ENCODE measurements around the gene ZC3H13. TPM values are rescaled to one million over a fixed set of nuclear protein-coding genes. Genes with fewer than 3 reads are reported as not detected.
A peak's percentile ranks its signal among the peaks of the same experiment; 100 is the strongest.

The ZC3H13 gene
- polyA plus RNA-seq, 1 donor from 2014 or later, result 19.5 TPM

- Histone ChIP-seq H3K9me2 (ENCODE audit: insufficient read depth, low read length) (no peaks in the 10 kb centered on the region), H4K20me1 (ENCODE audit: insufficient read depth) (no peaks in the 10 kb centered on the region), H2AFZ (ENCODE audit: low read depth, low read length) (no peak overlapping the region), H3K27me3 (ENCODE audit: insufficient read depth, low read depth, low read length) (no peaks in the 10 kb centered on the region), H3K4me3 (ENCODE audit: low read length) (no peak overlapping the region), H3F3A (ENCODE audit: insufficient read depth, low read length, poor library complexity, severe bottlenecking) (no peaks in the 10 kb centered on the region), H3K4me2 (ENCODE audit: low read length) (no peak overlapping the region), H3K79me2 (replicated peaks; ENCODE audit: insufficient read depth, low read length) (peaks cover 13% of the 10 kb centered on the region), H3K9me3 (ENCODE audit: low read length) (no peaks in the 10 kb centered on the region), H3K9ac (ENCODE audit: low read length) (no peak overlapping the region), H3K27ac (ENCODE audit: low read length) (no peak overlapping the region), H3K36me3 (ENCODE audit: insufficient read depth, low read length) (peaks cover 4% of the 10 kb centered on the region)
- TF ChIP-seq MXI1 (conservative IDR thresholded peaks at IDR 0.05; ENCODE audit: poor library complexity, severe bottlenecking) (no peak), SMC3 (conservative IDR thresholded peaks at IDR 0.05; ENCODE audit: poor library complexity) (no peak), TAF1 (IDR thresholded peaks at IDR 0.05; ENCODE audit: low read depth) (no peak), EZH2 (IDR thresholded peaks at IDR 0.05; ENCODE audit: borderline replicate concordance, insufficient read depth, low read length, poor library complexity, severe bottlenecking) (no peak), EP300 (conservative IDR thresholded peaks at IDR 0.05; ENCODE audit: poor library complexity, severe bottlenecking) (no peak), CTCF (IDR thresholded peaks at IDR 0.05; ENCODE audit: poor library complexity, severe bottlenecking) (no peak)
Measured at GRCh38 chr13:46038296-46038695, 14.2 kb downstream of the ZC3H13 start.

GRCh38 chr13:46035066-46035465 lies 17.5 kb downstream of the ZC3H13 start:
- Histone ChIP-seq H2AFZ (ENCODE audit: low read depth, low read length) (no peak overlapping the region), H3K9ac (ENCODE audit: low read length) (no peak overlapping the region), H3K79me2 (replicated peaks; ENCODE audit: insufficient read depth, low read length) (peaks cover 17% of the 10 kb centered on the region), H3K36me3 (ENCODE audit: insufficient read depth, low read length) (peaks cover 4% of the 10 kb centered on the region), H3K9me3 (ENCODE audit: low read length) (no peaks in the 10 kb centered on the region), H3K27me3 (ENCODE audit: insufficient read depth, low read depth, low read length) (no peaks in the 10 kb centered on the region), H3K9me2 (ENCODE audit: insufficient read depth, low read length) (no peaks in the 10 kb centered on the region), H3K27ac (ENCODE audit: low read length) (no peak overlapping the region), H3F3A (ENCODE audit: insufficient read depth, low read length, poor library complexity, severe bottlenecking) (no peaks in the 10 kb centered on the region), H3K4me3 (ENCODE audit: low read length) (no peak overlapping the region), H3K4me2 (ENCODE audit: low read length) (no peak overlapping the region), H4K20me1 (ENCODE audit: insufficient read depth) (no peaks in the 10 kb centered on the region)
- TF ChIP-seq EP300 (conservative IDR thresholded peaks at IDR 0.05; ENCODE audit: poor library complexity, severe bottlenecking) (peak; percentile 72), SMC3 (conservative IDR thresholded peaks at IDR 0.05; ENCODE audit: poor library complexity) (no peak), REST (IDR thresholded peaks at IDR 0.05; ENCODE audit: borderline replicate concordance) (peak; percentile 87), POLR2AphosphoS5 (IDR thresholded peaks at IDR 0.05) (peak; percentile 64)

- TF ChIP-seq MXI1 (conservative IDR thresholded peaks at IDR 0.05; ENCODE audit: poor library complexity, severe bottlenecking), result no peak
- Histone ChIP-seq H3K27ac (ENCODE audit: low read length) (no peak overlapping the region), H3F3A (ENCODE audit: insufficient read depth, low read length, poor library complexity, severe bottlenecking) (no peaks in the 10 kb centered on the region), H3K9me2 (ENCODE audit: insufficient read depth, low read length) (no peaks in the 10 kb centered on the region), H4K20me1 (ENCODE audit: insufficient read depth) (no peaks in the 10 kb centered on the region), H3K79me2 (replicated peaks; ENCODE audit: insufficient read depth, low read length) (peaks cover 27% of the 10 kb centered on the region), H2AFZ (ENCODE audit: low read depth, low read length) (no peak overlapping the region), H3K9me3 (ENCODE audit: low read length) (no peaks in the 10 kb centered on the region), H3K27me3 (ENCODE audit: insufficient read depth, low read depth, low read length) (no peaks in the 10 kb centered on the region), H3K36me3 (ENCODE audit: insufficient read depth, low read length) (no peaks in the 10 kb centered on the region), H3K9ac (ENCODE audit: low read length) (no peak overlapping the region), H3K4me2 (ENCODE audit: low read length) (no peak overlapping the region), H3K4me3 (ENCODE audit: low read length) (no peak overlapping the region)
Measured at GRCh38 chr13:46032341-46032740, 20.2 kb downstream of the ZC3H13 start.
